Esophagus mucosa (tissue), 1 donor: Measurements from ENCODE around the gene DEFB132. TPM values are rescaled to one million over a fixed set of nuclear protein-coding genes. Genes with fewer than 3 reads are reported as not detected.

Experiments used
- ATAC-seq: fragments of 200-7000 bp; cut with Tn5 transposase; one replicate; pipeline ENCODE4 v1.9.1; 2020
- total RNA-seq: library from RNA; stranded (reverse); gene quantifications from one replicate; pipeline ENCODE4 v1.2.4, GENCODE V29; 2023
- donor health status: DM: yes; HTN: yes; CAD: no.

The DEFB132 gene
- total RNA-seq, 1 donor from 2014 or later, result not detected

DNA sequence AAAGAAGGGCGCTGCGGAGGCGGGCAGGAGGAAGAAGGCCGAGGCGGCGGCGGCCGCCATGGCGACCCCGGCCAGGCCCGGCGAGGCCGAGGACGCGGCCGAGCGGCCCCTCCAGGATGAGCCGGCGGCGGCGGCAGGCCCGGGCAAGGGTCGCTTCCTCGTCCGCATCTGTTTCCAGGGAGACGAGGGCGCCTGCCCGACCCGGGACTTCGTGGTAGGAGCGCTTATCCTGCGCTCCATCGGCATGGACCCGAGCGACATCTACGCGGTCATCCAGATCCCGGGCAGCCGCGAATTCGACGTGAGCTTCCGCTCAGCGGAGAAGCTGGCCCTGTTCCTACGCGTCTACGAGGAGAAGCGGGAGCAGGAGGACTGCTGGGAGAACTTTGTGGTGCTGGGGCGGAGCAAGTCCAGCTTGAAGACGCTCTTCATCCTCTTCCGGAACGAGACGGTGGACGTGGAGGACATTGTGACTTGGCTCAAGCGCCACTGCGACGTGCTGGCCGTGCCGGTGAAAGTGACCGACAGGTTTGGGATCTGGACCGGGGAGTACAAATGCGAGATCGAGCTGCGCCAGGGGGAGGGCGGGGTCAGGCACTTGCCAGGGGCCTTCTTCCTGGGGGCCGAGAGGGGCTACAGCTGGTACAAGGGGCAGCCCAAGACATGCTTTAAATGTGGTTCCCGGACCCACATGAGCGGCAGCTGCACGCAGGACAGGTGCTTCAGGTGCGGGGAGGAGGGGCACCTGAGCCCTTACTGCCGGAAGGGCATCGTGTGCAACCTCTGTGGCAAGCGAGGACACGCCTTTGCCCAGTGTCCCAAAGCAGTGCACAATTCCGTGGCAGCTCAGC lies 40.6 kb downstream of the DEFB132 start:
- ATAC-seq, result peak; percentile 78

DNA sequence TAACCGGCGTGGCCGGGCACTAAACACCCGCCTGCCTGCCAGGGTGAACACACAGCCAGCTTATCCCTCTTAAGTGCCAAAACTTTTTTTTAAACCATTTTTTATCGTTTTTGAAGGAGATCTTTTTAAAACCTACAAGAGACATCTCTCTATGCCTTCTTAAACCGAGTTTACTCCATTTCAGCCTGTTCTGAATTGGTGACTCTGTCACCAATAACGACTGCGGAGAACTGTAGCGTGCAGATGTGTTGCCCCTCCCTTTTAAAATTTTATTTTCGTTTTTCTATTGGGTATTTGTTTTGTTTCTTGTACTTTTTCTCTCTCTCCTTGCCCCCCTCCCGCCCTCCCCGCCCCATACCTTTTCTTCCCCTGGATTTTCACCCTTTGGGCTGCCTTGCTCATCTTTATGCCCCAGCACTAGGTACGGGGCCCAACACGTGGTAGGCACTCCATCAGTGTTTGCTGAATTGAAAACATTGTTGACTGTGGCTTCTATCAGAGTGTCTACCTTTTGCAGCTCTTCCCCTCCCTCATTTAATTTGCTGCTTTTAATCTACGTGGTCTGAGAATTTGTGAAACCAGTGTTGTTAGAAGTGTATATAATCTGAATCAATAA lies 41.4 kb downstream of the DEFB132 start:
- no peak for ATAC-seq

DNA sequence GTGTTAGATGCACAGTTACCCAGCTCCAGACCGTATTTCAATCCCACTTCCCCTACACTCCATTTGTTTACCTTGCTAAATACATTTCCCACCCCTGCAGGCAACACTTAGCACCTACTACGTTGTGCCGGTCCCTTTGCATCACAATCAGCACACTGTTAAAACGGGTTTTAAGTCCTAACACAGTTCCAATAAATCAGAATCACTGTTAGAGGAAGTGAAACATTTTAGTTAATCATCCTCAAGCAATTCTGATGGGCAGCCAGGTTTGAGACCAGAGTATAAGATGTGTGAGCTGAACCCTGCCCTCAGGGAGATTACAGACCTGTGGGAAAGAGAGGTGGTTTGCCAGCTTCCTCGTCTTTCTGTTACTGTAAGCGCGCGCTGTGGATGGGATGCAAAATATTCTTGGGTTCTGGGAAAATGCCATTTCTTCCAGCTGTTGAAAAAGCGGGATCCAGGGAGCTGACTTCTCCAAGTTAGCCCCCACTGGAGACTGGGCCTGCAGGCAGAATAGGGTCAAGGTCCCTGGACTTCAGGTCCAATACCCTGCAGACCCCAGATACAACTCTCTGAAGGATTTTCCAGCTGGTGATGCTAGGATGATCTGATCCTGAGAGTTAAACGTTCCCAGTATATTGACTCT lies 42.9 kb downstream of the DEFB132 start:
- ATAC-seq, result no peak

DNA sequence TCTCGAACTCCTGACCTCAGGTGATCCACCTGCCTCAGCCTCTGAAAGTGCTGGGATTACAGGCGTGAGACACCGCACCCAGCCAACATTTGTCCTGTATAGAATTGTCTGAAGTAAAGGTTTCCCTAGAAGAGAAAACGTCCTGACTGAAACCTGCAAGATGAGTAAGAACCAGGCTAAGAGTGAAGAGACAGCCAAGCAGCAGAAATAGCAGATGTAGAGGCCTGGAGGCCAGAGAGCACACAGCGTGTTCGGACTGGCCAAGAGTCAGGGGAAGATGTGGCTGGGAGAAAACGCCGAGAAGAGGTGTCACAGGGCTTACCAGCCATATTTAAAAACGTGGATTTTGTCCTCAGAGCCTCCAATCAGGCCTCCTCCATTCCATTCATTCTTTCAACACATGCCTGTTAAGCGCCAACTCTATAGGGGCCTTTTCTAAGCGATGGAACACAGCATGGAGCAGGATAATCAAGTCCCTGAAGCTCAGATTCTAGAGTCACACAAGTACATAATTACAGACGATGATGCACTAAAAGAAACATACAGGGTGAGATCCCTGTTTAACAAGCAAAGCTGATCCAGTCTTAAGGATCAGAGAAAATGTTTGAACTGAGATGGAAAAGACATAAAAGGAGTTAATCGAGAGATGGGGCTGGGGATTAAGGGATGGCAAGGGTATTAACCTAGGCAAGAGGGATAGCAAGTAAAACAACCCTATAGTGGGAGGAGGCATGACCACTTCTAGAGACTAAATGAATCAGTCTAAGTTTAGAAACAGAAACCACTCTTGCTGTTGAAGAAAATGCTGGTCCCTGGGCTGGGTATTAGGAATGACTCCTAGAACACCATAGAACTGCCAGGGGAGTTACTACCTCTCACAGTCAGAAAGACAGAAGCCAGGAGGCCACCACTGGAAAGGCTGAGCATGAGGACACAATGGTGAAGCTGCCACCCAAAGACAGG lies 44.6 kb downstream of the DEFB132 start:
- ATAC-seq, result no peak

DNA sequence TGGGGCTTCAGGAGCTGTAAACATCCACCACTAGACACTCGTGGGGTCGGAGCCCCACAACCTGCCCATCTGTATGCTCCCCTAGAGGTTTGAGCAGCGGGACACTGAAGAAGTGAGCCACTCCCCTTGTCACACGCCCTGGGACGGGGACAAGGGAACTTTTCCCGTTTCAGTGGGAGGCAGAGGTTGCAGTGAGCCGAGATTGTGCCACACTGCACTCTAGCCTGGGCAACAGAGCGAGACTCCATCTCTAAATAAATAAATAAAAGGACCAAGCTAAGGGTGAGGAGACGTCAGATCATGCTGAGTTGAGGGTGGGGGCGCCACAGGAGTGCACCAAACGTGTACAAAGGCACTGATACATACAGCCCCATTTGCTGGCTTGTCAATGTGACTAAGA lies 48.2 kb downstream of the DEFB132 start:
- no peak for ATAC-seq

DNA sequence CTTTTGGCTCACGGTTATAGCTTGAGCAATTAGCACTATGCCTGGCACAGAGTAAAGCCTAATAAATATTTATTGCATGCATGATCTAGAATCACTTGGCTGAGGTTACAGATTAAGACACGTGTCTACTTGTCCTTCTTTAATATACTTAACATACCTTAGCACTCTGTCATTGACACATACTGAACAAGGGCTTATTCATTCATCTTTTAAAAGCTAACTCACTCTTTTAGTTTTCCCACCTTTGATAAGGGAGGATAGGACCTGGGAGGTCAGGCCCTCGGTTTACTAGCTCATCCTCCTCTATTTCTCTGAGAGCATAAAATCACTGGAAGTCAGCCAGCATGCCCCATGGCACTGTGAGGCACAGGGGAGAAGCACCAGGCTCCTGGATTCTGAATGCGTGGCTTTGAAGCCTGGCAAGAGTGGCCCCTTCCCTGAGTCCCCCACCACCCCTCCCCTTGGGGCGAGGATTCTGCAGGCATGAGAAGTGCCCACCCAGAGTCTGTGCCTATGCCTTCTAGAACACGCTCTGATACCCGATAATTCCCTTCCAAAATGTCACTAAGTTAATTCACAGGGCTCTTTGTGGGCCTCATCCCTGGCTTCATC lies 51.0 kb downstream of the DEFB132 start:
- ATAC-seq, result peak; percentile 82

DNA sequence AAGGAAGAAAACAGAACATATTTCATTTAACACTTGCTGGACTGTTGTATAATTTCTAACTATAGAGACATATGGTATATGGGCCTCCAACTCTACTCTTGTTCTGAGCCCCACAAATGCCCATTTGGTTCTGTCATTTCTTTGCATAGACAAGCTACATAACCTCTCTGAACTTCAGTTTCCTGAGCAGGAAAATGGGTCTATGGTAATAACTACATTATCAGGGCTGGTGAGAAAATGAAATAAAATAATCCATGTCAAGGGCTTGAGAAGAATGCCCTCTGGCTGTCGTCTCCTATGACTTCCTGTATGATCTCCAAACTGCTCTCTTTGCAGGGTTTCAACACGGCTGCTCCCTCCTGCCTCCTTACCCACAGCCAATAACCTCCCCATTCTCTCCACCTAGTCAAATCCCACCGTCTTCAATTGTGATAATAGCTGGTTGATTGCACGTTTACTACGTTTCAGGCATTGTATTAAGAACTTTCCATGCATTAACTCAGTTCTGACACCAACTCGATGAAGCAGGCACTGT lies 51.8 kb downstream of the DEFB132 start:
- no peak for ATAC-seq

DNA sequence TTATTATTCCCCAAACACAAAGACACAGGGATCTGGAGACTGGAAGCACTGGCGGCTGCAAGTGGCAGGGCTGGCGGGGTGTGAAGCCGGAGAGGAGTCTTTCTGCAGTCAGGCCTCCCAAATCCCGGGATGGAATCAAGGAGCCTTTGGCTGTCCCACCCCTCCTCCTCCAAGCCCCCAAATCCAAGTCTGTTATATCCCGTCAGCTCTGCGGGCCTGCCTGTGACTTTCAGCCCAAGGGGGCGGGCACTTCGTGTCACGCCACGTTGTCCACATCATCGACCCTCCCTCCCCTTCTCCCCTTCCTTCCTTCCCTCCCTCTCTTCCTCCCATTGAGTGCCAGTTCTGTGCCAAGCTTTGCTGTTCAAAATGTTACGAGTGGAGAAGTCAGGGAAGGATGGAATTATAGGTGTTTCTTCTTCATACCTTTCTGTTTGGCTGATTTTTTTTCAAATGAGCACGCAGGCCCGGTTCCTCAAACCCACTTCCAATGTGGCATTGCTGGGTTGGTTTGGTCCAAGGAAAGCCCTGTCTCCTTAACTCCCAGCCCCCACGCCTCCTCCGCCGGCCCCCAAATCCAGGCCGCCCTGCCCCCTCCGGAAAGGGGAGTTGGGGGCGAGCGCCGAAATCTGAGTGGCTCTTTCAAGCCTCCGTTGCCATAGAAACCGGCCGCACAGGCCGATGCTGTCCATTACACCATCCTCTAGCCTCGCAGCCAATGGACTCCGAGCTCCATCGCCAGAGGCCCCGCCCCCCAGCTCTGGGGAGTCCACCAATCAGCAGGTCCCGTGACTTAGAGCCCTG lies 52.5 kb downstream of the DEFB132 start:
- ATAC-seq, result peak; percentile 79

DNA sequence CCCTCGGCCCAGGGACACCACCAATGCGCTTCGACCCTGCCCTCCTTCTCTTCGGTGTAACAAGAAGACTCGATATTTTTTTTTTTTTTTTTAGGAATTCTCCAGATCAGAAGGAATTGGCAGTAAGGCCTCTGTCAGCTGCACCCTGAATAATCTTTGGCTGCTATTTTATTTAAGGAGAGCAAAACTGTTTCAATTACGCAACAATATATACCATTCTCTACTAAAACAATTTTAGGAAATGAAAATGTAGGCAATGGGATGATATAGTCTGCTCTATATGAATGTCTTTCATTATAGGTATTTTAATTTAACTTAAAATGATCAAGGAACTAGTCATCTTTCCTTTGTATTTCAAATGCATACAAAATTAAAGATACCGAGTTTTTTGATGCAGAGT lies 53.1 kb downstream of the DEFB132 start:
- no peak for ATAC-seq

Other genes starting within 250 kb of the DEFB132 start
- gene DEFB125, start 170.1 kb upstream of the DEFB132 start, total RNA-seq, result not detected
- not detected for gene DEFB126, start 115.1 kb upstream of the DEFB132 start, total RNA-seq
- gene DEFB127, start 100.3 kb upstream of the DEFB132 start, total RNA-seq, result not detected
- not detected for gene DEFB128, start 68.0 kb upstream of the DEFB132 start, total RNA-seq
- gene DEFB129, start 30.5 kb upstream of the DEFB132 start, total RNA-seq, result not detected
- 2.0 TPM for gene C20orf96, start 33.0 kb downstream of the DEFB132 start, total RNA-seq
- 6.2 TPM for gene ZCCHC3, start 39.8 kb downstream of the DEFB132 start, total RNA-seq
- 4.5 TPM for gene SOX12, start 67.8 kb downstream of the DEFB132 start, total RNA-seq
- 7.1 TPM for gene NRSN2, start 89.4 kb downstream of the DEFB132 start, total RNA-seq
- 58.0 TPM for gene TRIB3, start 123.0 kb downstream of the DEFB132 start, total RNA-seq
- gene RBCK1, start 150.6 kb downstream of the DEFB132 start, total RNA-seq, result 55.2 TPM
- 18.8 TPM for gene TBC1D20, start 204.8 kb downstream of the DEFB132 start, total RNA-seq